Prostate gland (tissue), 2 donors: ENCODE results near the gene CCNT2. TPM values are rescaled to one million over a fixed set of nuclear protein-coding genes. Genes with fewer than 3 reads are reported as not detected.
"Not testable (repeated sequence)": the region's sequence is repeated elsewhere in the genome, so short reads cannot be mapped to it uniquely, and the experiment has no call there.

ENCODE experiments used
- DNase-seq: peaks from one replicate; pipeline ENCODE4 v3.0.0-alpha.2; 2019; ENCODE audit warnings: low spot score
- H3K27ac ChIP-seq, 2 donors: fragments of 200-600 bp; sonication (generic); 2 replicates each; pipeline ENCODE4 v1.5.1; 2017 to 2019
- H3K27me3 ChIP-seq: fragments of 200-600 bp; sonication (generic); replicated peaks from 2 replicates; pipeline ENCODE4 v1.5.1; 2019; ENCODE audit not compliant: insufficient read depth
- H3K36me3 ChIP-seq, 2 donors: fragments of 200-600 bp; sonication (generic); 1 replicate in 1 of 2; 2 replicates in 1 of 2; pipeline versions ENCODE4 v1.5.1 to v1.8.1; 2017 to 2019
- H3K4me1 ChIP-seq: fragments of 200-600 bp; sonication (generic); replicated peaks from 2 replicates; pipeline ENCODE4 v1.5.1; 2019
- H3K4me3 ChIP-seq, 2 donors: fragments of 200-600 bp; sonication (generic); 2 replicates each; pipeline ENCODE4 v1.5.1; 2017 to 2019
- H3K9me3 ChIP-seq: fragments of 200-600 bp; sonication (generic); 2 replicates; pipeline ENCODE4 v1.5.1; 2017
- POLR2A ChIP-seq: fragments of 450-650 bp; IDR thresholded peaks from one replicate; pipeline ENCODE4 v1.6.1; 2016; ENCODE audit warnings: antibody characterized with exemption, mild to moderate bottlenecking
- POLR2AphosphoS5 ChIP-seq: sonication (generic); formaldehyde crosslinking; IDR thresholded peaks from one replicate; pipeline ENCODE4 v1.6.1; 2017; ENCODE audit warnings: antibody characterized with exemption
- WGBS: methylation state at CpG from one replicate; pipeline ENCODE4 v1.1.5; 2018; 5-methylcytosine and 5-hydroxymethylcytosine counted together
- intact Hi-C: fragments of 100-400 bp; cut with DNase I; formaldehyde crosslinking; loops from one replicate; pipeline ENCODE4 v1.14.2; 2022
- total RNA-seq, 2 donors: library from RNA; depleted of rRNA; stranded (reverse); fragments of >200 nt; gene quantifications; one replicate each; pipeline ENCODE4 v1.1.0, GENCODE V29; 2016
- TF ChIP-seq, protein P1 (sequence below), 4 experiments: fragments of 200-600 bp in 2 of 4; fragments of 450-650 bp in 2 of 4; sonication (generic) in 2 of 4; IDR thresholded peaks; 1 replicate in 3 of 4; 2 replicates in 1 of 4; pipeline ENCODE4 v1.5.1; 2016 to 2019; ENCODE audit warnings: antibody characterized with exemption in 4 of 4, mild to moderate bottlenecking in 2 of 4, moderate library complexity in 2 of 4

Gene CCNT2
- total RNA-seq, 2 donors from 2014 or later: 24.1 to 34.8 TPM

DNA sequence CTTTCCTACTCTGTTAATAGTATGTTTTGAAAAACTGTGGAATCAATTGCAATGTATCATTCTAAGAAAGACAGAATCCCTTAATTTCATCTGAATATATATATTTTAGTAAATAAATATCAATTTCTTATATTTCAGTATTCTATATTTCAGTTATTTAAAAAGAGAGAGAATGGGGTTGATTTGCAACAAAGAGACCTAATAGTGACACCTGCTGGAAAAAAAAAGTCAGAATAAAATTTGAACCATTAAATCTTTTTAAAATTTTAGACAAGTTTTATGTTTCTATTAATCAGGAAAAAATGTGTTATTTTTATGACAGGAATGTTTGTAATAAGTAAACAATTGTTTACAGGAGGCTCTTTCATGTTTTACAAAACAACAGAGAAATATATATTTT lies 20.7 kb upstream of the CCNT2 start:
- H3K4me1 ChIP-seq: no peaks in the 10 kb centered on the region
- DNase-seq: no peak
- no peak for TF ChIP-seq POLR2A
- TF ChIP-seq, protein P1, sequence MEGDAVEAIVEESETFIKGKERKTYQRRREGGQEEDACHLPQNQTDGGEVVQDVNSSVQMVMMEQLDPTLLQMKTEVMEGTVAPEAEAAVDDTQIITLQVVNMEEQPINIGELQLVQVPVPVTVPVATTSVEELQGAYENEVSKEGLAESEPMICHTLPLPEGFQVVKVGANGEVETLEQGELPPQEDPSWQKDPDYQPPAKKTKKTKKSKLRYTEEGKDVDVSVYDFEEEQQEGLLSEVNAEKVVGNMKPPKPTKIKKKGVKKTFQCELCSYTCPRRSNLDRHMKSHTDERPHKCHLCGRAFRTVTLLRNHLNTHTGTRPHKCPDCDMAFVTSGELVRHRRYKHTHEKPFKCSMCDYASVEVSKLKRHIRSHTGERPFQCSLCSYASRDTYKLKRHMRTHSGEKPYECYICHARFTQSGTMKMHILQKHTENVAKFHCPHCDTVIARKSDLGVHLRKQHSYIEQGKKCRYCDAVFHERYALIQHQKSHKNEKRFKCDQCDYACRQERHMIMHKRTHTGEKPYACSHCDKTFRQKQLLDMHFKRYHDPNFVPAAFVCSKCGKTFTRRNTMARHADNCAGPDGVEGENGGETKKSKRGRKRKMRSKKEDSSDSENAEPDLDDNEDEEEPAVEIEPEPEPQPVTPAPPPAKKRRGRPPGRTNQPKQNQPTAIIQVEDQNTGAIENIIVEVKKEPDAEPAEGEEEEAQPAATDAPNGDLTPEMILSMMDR (IDR thresholded peaks at IDR 0.05): peak in 1 of 4 experiments; percentile 11
- TF ChIP-seq POLR2AphosphoS5: no peak
- no peaks in the 10 kb centered on the region for H3K27me3 ChIP-seq
- H3K36me3 ChIP-seq: no peaks in the 10 kb centered on the region
- no peak overlapping the region for H3K27ac ChIP-seq
- intact Hi-C loops: loop anchor here (10.0 kb wide), 1 partner anchor 433 kb away; no protein-coding TSS in a partner anchor
- H3K9me3 ChIP-seq: no peaks in the 10 kb centered on the region
- H3K4me3 ChIP-seq: no peak overlapping the region

DNA sequence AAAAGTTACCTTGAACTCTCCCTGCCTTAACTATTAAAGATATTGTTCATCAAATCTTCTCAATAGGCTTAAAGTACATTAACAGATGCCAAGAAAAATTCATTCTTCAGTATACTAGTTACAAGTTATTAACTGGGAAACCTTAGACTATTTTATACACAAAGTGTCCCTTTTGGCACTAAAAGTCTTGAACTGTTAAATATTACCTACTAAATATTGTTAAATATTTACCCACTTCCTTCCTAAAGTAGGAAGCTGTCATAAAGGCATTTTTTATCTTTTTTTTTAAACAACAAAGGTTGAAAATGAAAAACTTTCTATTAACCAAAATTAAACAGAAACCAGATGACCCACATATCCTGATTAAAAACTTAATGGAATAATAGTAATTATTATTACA lies 19.4 kb upstream of the CCNT2 start:
- Histone ChIP-seq H3K27me3 (no peaks in the 10 kb centered on the region), H3K9me3 (no peaks in the 10 kb centered on the region), H3K36me3 (no peaks in the 10 kb centered on the region), H3K27ac (no peak overlapping the region), H3K4me3 (no peak overlapping the region), H3K4me1 (no peaks in the 10 kb centered on the region)
- intact Hi-C loops: loop anchor here (10.0 kb wide), 1 partner anchor 434 kb away; no protein-coding TSS in a partner anchor
- TF ChIP-seq, protein P1 (IDR thresholded peaks at IDR 0.05): no peak
- TF ChIP-seq POLR2A (no peak), POLR2AphosphoS5 (no peak)
- DNase-seq: no peak

DNA sequence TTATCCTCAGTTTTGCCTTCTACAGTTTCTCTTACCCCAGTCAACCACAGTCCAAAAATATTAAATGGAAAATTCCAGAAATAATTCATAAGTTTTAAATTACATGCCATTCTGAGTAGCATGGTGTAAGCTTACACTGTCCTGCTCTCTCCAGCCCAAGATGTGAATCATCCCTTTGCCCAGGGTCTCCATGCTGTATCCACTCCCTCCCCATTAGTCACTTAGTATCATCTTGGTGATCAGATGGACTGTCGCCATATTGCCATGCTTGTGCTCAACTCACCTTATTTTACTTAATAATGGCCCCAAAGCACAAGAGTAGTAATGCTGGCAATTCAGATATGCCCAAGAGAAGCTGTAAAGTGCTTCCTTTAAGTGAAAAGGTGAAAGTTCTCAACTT lies 18.5 kb upstream of the CCNT2 start:
- 100% methylated on average over 1 of the region's 1 CpG for whole genome bisulfite sequencing
- no peak overlapping the region for H3K4me3 ChIP-seq
- no peak overlapping the region for H3K27ac ChIP-seq
- no peaks in the 10 kb centered on the region for H3K9me3 ChIP-seq
- no peak for DNase-seq
- no peaks in the 10 kb centered on the region for H3K27me3 ChIP-seq
- TF ChIP-seq, protein P1 (IDR thresholded peaks at IDR 0.05): no peak
- no peak for TF ChIP-seq POLR2AphosphoS5
- no peak for TF ChIP-seq POLR2A
- H3K36me3 ChIP-seq: no peaks in the 10 kb centered on the region
- no peaks in the 10 kb centered on the region for H3K4me1 ChIP-seq
- intact Hi-C loops: no loop called here

DNA sequence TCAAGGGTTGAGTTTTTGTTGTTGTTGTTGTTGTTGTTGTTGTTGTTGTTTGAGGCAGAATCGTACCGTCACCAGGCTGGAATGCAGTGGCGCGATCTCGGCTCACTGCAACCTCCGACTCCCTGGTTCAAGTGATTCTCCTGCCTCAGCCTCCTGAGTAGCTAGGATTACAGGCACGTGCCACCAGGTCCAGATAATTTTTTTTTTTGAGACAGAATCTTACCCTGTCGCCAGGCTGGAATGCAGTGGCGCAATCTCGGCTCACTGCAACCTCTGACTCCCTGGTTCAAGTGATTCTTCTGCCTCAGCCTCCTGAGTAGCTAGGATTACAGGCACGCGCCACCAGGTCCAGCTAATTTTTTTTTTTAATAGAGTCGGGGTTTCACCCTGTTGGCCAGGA lies 14.9 kb upstream of the CCNT2 start:
- WGBS: 95% methylated on average over 13 of the region's 13 CpGs
- intact Hi-C loops: not testable (repeated sequence)

DNA sequence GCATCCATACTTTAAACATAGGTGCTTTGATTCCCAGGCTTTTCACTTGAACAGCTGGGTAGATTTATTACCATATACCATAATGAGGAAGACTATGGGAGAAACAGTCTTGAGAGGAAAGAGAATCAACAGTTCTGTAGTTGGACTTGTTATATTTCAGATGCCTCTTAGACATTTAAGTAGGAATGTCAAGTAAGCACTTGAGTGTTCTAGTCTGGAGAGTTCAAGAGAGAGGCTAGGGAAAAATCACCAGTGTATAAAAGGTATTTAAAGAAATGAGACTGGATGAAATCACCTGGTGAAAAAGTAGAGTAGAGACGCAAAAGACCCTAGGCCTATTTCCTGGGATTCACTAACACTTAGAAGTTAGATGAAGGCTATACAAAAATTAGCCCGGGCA lies 13.5 kb upstream of the CCNT2 start:
- no peak overlapping the region for H3K27ac ChIP-seq
- intact Hi-C loops: no loop called here
- TF ChIP-seq, protein P1 (IDR thresholded peaks at IDR 0.05): no peak
- TF ChIP-seq POLR2A: no peak
- no peak for TF ChIP-seq POLR2AphosphoS5
- no peak overlapping the region for H3K4me3 ChIP-seq
- 97% methylated on average over 2 of the region's 2 CpGs for WGBS
- no peaks in the 10 kb centered on the region for H3K36me3 ChIP-seq
- H3K27me3 ChIP-seq: no peaks in the 10 kb centered on the region
- H3K9me3 ChIP-seq: no peaks in the 10 kb centered on the region
- no peaks in the 10 kb centered on the region for H3K4me1 ChIP-seq
- DNase-seq: no peak

More for the DNA sequence above, 14.9 kb upstream of the CCNT2 start:
- not testable (repeated sequence) for H3K4me1 ChIP-seq, DNase-seq, H3K27ac ChIP-seq, H3K4me3 ChIP-seq, H3K27me3 ChIP-seq, H3K36me3 ChIP-seq, H3K9me3 ChIP-seq
